Activated CD4-positive, alpha-beta T cell treated with anti-CD3 and anti-CD28 coated beads, Interleukin-2, amount 10 ng/mL, durations not matched to agents 24 days and 14 days (primary cell): ENCODE results near the gene LRRK2. TPM values are rescaled to one million over a fixed set of nuclear protein-coding genes. Genes with fewer than 3 reads are reported as not detected.
"Not testable (repeated sequence)": the region's sequence is repeated elsewhere in the genome, so short reads cannot be mapped to it uniquely, and the experiment has no call there.

ENCODE experiments used
- DNase-seq: peaks from one replicate; pipeline ENCODE4 v3.0.0; 2022
- H3K27ac Mint-ChIP-seq: one replicate; pipeline ENCODE4 v1.8.0; 2022; ENCODE audit warnings: mild to moderate bottlenecking, mixed read lengths
- H3K27me3 Mint-ChIP-seq: one replicate; pipeline ENCODE4 v1.8.0; 2022; ENCODE audit warnings: mixed read lengths
- H3K36me3 Mint-ChIP-seq: one replicate; pipeline ENCODE4 v1.8.0; 2022; ENCODE audit warnings: low read depth, mild to moderate bottlenecking, mixed read lengths
- H3K4me1 Mint-ChIP-seq: one replicate; pipeline ENCODE4 v1.8.0; 2021; ENCODE audit warnings: mixed read lengths
- H3K4me3 Mint-ChIP-seq: one replicate; pipeline ENCODE4 v1.8.0; 2022; ENCODE audit warnings: mild to moderate bottlenecking, moderate library complexity, mixed read lengths
- H3K9me3 Mint-ChIP-seq: one replicate; pipeline ENCODE4 v1.8.0; 2021; ENCODE audit warnings: mixed read lengths
- intact Hi-C: fragments of 100-400 bp; cut with micrococcal nuclease; formaldehyde crosslinking; loops from one replicate; pipeline ENCODE4 v1.15.1; 2023
- total RNA-seq: library from RNA; stranded (reverse); gene quantifications from 2 replicates; pipeline ENCODE4 v1.2.3, GENCODE V29; 2022

Gene LRRK2
- total RNA-seq, 1 donor from 2014 or later, result not detected

- DNase-seq, H3K36me3 Mint-ChIP-seq, H3K27ac Mint-ChIP-seq, H3K4me3 Mint-ChIP-seq, H3K27me3 Mint-ChIP-seq, intact Hi-C loops, H3K4me1 Mint-ChIP-seq, H3K9me3 Mint-ChIP-seq: not testable (repeated sequence)
Measured at GRCh38 chr12:40244526-40245156, 19.8 kb downstream of the LRRK2 start.

DNA sequence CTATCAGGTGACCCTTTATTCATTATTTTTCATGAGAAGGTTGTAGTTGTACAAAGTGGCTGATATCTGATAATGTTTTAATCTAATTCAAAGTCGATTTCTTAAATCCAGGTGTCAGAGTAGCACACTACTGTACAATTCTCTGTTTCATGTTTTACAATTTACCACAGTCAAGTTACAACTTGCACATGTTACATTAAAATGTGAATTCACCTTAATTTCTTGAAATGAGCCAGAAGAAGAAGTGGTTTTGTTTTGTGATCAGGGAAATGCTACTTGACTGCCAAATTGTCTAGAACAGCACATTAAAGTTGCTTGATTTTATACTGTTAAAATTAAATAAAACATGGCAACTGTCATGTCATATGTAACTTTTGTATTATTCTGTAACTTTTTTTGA is 23.2 kb downstream of the LRRK2 start:
- no peak for DNase-seq
- intact Hi-C loops, result no loop called here
- no peaks in the 10 kb centered on the region for H3K27me3 Mint-ChIP-seq
- no peak overlapping the region for H3K27ac Mint-ChIP-seq
- H3K4me1 Mint-ChIP-seq, result no peaks in the 10 kb centered on the region
- no peaks in the 10 kb centered on the region for H3K9me3 Mint-ChIP-seq
- H3K4me3 Mint-ChIP-seq, result no peak overlapping the region
- no peaks in the 10 kb centered on the region for H3K36me3 Mint-ChIP-seq

DNA sequence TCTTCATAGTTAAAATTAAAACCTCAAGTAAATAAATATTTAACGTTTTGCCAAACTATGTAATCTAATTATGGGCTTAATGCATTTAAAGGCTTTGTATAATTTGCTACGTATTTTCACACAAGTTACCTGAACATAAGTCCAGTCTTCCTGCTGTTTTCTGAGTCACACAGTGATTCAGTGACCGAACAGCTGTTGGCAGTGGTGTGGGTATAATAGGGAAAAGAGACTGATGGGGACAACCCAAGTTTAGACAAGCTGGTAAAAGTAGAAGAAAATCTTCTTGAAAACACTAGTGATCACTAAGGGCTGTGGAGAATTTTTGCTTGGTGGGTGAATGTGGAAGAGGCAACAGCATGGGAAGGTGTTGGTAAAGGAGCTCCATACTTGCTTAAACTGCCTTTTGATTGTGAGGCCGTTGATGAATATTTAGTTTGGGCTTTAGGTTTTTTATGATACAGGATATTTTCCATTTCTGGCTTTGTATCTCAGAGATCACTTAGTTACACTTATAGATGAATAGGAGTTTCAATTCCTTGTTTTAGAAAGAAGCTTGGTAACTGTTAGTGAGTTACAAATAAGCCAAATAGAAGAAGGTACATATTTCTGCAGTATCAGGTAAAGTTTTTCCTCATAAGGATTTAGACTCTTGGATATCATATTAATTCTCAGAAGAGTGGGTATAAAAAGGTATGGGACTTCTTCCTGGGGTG is 23.9 kb downstream of the LRRK2 start:
- no peaks in the 10 kb centered on the region for H3K36me3 Mint-ChIP-seq
- intact Hi-C loops, result no loop called here
- no peak for DNase-seq
- H3K9me3 Mint-ChIP-seq, result no peaks in the 10 kb centered on the region
- H3K4me1 Mint-ChIP-seq, result no peaks in the 10 kb centered on the region
- H3K27ac Mint-ChIP-seq, result no peak overlapping the region
- no peaks in the 10 kb centered on the region for H3K27me3 Mint-ChIP-seq
- no peak overlapping the region for H3K4me3 Mint-ChIP-seq

GRCh38 chr12:40250652-40251051 is 25.9 kb downstream of the LRRK2 start:
- H3K4me1 Mint-ChIP-seq, DNase-seq, H3K27me3 Mint-ChIP-seq, H3K36me3 Mint-ChIP-seq, H3K9me3 Mint-ChIP-seq, H3K27ac Mint-ChIP-seq, intact Hi-C loops, H3K4me3 Mint-ChIP-seq: not testable (repeated sequence)

DNA sequence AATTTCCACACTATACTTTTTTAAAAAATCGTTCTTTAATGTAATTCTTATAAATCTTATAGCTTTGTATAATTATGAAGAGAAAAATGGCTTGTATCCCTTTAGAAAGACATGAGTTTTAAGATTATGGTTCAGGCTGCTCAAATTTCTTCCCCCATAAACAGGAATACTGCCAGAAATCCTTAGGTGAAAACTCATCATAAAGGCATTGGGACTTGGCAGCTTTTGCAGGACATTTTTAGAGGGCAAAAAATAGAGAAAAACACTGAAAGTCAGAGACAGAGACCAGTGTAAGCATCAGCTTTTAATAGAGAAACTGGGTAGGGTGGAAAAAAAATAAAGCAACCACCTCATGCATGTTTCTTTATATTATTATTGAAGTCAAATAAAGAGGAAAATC is 29.1 kb downstream of the LRRK2 start:
- no peaks in the 10 kb centered on the region for H3K36me3 Mint-ChIP-seq
- no peak for DNase-seq

GRCh38 chr12:40254455-40255085 is 29.8 kb downstream of the LRRK2 start:
- no peak for DNase-seq
- Mint-ChIP-seq H3K27ac (no peak overlapping the region), H3K4me3 (no peak overlapping the region), H3K9me3 (no peaks in the 10 kb centered on the region), H3K4me1 (no peaks in the 10 kb centered on the region), H3K27me3 (no peaks in the 10 kb centered on the region), H3K36me3 (no peaks in the 10 kb centered on the region)
- intact Hi-C loops, result no loop called here

More for the DNA sequence above, 29.1 kb downstream of the LRRK2 start:
- no peaks in the 10 kb centered on the region for H3K4me1 Mint-ChIP-seq
- H3K27ac Mint-ChIP-seq, result no peak overlapping the region
- intact Hi-C loops, result no loop called here
- H3K4me3 Mint-ChIP-seq, result no peak overlapping the region
- H3K27me3 Mint-ChIP-seq, result no peaks in the 10 kb centered on the region
- H3K9me3 Mint-ChIP-seq, result no peaks in the 10 kb centered on the region

DNA sequence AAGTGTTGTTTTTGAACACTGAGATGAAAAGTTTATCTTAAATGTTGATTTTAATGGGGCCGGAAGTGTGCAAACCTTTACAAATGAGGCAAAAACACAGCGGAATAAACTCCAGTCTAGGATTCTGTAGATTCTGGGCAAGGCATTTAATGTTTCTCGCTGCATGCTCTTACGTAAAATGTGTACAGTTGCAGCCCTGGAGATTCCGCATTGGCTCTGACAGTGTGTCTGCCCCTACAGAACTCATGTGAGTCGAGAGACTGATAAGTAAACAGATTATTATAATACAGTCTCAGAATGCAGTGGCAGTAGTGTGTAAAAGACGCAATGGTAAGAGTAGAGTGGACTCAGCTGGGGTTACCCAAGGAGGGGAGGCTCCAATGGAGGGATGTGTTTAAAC is 33.6 kb downstream of the LRRK2 start:
- intact Hi-C loops, result no loop called here
- Mint-ChIP-seq H3K27ac (no peak overlapping the region), H3K4me1 (no peaks in the 10 kb centered on the region), H3K4me3 (no peak overlapping the region), H3K36me3 (no peaks in the 10 kb centered on the region), H3K9me3 (no peaks in the 10 kb centered on the region), H3K27me3 (no peaks in the 10 kb centered on the region)
- no peak for DNase-seq

DNA sequence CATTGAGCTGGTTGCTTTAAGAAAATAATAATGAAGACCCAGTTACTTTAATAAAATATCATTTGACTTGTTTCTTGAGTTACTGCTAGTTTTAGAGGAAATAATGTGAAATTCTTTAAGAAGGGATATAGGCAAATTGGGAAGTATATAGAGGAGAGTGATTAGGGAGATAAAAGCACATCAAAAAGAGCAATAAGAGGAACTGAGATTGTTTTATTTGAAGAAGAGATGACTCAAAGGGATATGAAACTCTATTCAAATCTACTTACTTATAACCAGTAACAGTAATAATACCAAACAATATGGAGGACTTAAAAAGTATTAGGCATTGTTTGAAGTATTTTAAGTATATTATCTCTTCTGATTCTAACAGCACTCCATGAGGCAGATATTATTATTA is 37.1 kb downstream of the LRRK2 start:
- Mint-ChIP-seq H3K4me1 (no peaks in the 10 kb centered on the region), H3K4me3 (no peak overlapping the region), H3K9me3 (peaks cover 4% of the 10 kb centered on the region), H3K27ac (no peak overlapping the region), H3K36me3 (no peaks in the 10 kb centered on the region), H3K27me3 (no peaks in the 10 kb centered on the region)
- intact Hi-C loops, result no loop called here
- DNase-seq, result no peak

DNA sequence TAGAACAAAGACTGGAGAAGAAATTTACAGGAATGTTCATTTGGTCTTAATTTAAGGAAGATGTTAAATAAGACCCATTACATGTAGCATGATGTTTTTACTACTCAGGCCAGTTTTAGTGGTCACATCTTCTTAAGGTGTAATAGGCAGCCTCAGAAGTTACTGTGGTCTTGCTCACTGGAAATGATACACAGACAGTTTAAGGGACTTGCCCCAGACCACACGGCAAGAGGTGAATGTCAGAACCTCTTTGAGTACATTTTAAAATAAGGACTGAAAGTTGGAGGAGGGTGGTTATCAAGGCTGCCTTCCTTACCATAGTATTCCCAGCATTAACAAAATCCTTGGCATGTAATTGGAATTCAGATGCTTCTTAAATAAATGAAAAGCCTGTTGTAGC is 37.9 kb downstream of the LRRK2 start:
- H3K36me3 Mint-ChIP-seq, result no peaks in the 10 kb centered on the region
- H3K27ac Mint-ChIP-seq, result no peak overlapping the region
- intact Hi-C loops, result no loop called here
- H3K4me3 Mint-ChIP-seq, result no peak overlapping the region
- H3K27me3 Mint-ChIP-seq, result no peaks in the 10 kb centered on the region
- H3K9me3 Mint-ChIP-seq, result peaks cover 4% of the 10 kb centered on the region
- no peak for DNase-seq
- no peaks in the 10 kb centered on the region for H3K4me1 Mint-ChIP-seq

DNA sequence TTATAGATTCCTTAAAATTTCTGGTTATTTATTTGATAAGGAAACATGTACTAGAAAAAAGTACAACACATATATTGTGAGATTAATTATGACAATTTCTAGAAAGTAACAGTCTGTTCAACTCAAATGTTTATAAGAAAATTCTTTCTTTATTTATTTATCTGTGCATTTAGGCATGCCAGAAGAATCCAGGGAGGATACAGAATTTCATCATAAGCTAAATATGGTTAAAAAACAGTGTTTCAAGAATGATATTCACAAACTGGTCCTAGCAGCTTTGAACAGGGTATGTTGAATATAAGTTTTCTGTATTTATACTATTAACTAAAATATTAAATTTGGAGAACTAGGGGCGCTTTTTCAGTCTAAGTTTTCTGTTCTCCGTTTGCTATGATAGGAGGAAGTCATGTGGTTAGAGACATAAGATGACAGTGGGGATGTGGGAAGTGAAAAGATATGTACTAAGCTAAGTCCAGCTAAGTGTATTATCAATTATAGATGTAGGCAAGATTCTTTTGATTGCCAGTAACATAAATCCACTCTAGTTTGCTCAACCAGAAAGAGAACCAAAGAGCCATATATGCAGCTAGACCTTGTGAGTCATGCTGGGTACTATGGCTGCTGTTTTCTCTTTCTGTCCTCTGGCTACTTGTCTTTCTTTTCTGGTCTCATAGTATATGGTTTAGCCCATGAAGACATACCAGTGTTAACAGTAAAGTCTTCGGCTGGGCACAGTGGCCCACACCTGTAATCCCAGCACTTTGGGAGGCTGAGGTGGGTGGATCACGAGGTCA is 39.0 kb downstream of the LRRK2 start:
- peaks cover 4% of the 10 kb centered on the region for H3K9me3 Mint-ChIP-seq
- H3K27me3 Mint-ChIP-seq, result no peaks in the 10 kb centered on the region
- no peaks in the 10 kb centered on the region for H3K36me3 Mint-ChIP-seq
- no peak overlapping the region for H3K27ac Mint-ChIP-seq
- H3K4me3 Mint-ChIP-seq, result no peak overlapping the region
- no peaks in the 10 kb centered on the region for H3K4me1 Mint-ChIP-seq
- intact Hi-C loops, result no loop called here
- no peak for DNase-seq

- Mint-ChIP-seq H3K27ac (no peak overlapping the region), H3K4me3 (no peak overlapping the region), H3K27me3 (no peaks in the 10 kb centered on the region), H3K36me3 (no peaks in the 10 kb centered on the region), H3K9me3 (no peaks in the 10 kb centered on the region), H3K4me1 (no peaks in the 10 kb centered on the region)
- DNase-seq, result no peak
- intact Hi-C loops, result no loop called here
Measured at GRCh38 chr12:40271981-40272664, 47.3 kb downstream of the LRRK2 start.

DNA sequence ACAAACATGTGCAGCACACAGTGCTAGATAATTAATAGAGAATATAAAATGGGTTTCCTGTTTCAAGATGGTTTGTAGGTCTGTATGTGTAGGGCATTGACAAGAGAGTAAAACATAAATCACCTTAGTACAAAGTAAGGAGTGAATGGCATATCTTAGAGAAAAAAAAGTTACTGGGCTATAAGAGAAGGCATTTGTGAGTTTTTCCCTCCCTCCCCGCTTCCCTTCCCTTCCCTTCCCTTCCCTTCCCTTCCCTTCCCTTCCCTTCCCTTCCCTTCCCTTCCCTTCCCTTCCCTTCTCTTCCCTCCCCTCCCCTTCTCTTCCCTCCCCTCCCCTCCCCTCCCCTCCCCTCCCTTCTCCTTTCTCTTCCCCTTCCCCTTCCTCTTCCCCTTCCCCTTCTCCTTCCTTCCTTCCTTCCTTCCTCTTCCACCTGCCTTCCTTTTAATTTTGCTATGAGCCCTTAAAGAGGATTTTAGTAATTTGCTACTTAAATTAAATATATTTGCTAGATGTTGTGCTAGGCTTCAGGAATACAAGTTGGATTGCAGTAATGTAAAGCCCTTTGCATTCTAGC is 57.1 kb downstream of the LRRK2 start:
- DNase-seq, result no peak
- Mint-ChIP-seq H3K27me3 (no peaks in the 10 kb centered on the region), H3K4me3 (no peak overlapping the region), H3K36me3 (no peaks in the 10 kb centered on the region), H3K4me1 (no peaks in the 10 kb centered on the region), H3K27ac (no peak overlapping the region), H3K9me3 (no peaks in the 10 kb centered on the region)
- intact Hi-C loops, result no loop called here

GRCh38 chr12:40286583-40286982 is 61.8 kb downstream of the LRRK2 start:
- intact Hi-C loops, result no loop called here
- H3K4me3 Mint-ChIP-seq, result no peak overlapping the region
- peaks cover 3% of the 10 kb centered on the region for H3K9me3 Mint-ChIP-seq
- H3K36me3 Mint-ChIP-seq, result no peaks in the 10 kb centered on the region
- no peaks in the 10 kb centered on the region for H3K27me3 Mint-ChIP-seq
- no peaks in the 10 kb centered on the region for H3K4me1 Mint-ChIP-seq
- H3K27ac Mint-ChIP-seq, result no peak overlapping the region
- no peak for DNase-seq
